GM23338 (cell line): ENCODE data around the gene CYB5R4. TPM values are rescaled to one million over a fixed set of nuclear protein-coding genes. Genes with fewer than 3 reads are reported as not detected.

Experiments used
- ATAC-seq: fragments of 200-7000 bp; cut with Tn5 transposase; 3 replicates; pipeline ENCODE4 v1.9.1; 2020
- DNase-seq: peaks from one replicate; pipeline ENCODE4 v3.0.0-alpha.2; 2015; ENCODE audit warnings: low spot score
- H2AFZ ChIP-seq: fragments of 200-600 bp; sonication (generic); 2 replicates; pipeline ENCODE4 v1.8.0; 2016; ENCODE audit warnings: antibody characterized with exemption, mild to moderate bottlenecking, moderate library complexity
- H3F3A ChIP-seq: fragments of 200-600 bp; sonication (generic); replicated peaks from 2 replicates; pipeline ENCODE4 v1.8.0; 2017; ENCODE audit warnings: antibody characterized with exemption, mixed run types, low read depth
- H3K27ac ChIP-seq: fragments of 200-600 bp; sonication (generic); 2 replicates; pipeline ENCODE4 v1.6.1; 2016; ENCODE audit warnings: low read depth
- H3K27me3 ChIP-seq: fragments of 200-600 bp; sonication (generic); 2 replicates; pipeline ENCODE4 v1.8.0; 2016; ENCODE audit warnings: mild to moderate bottlenecking, mixed run types, moderate library complexity; ENCODE audit not compliant: insufficient read depth
- H3K36me3 ChIP-seq: fragments of 200-600 bp; sonication (generic); 2 replicates; pipeline ENCODE4 v1.8.0; 2016; ENCODE audit warnings: mild to moderate bottlenecking; ENCODE audit not compliant: insufficient read depth
- H3K4me1 ChIP-seq: fragments of 200-600 bp; sonication (generic); 2 replicates; pipeline ENCODE4 v1.8.0; 2016; ENCODE audit warnings: mild to moderate bottlenecking, moderate library complexity; ENCODE audit not compliant: insufficient read depth
- H3K4me2 ChIP-seq: fragments of 200-600 bp; sonication (generic); 2 replicates; pipeline ENCODE4 v1.7.1; 2017; ENCODE audit warnings: mixed run types
- H3K4me3 ChIP-seq: fragments of 200-600 bp; sonication (generic); 2 replicates; pipeline ENCODE4 v1.6.1; 2016; ENCODE audit warnings: mixed run types
- H3K79me2 ChIP-seq: fragments of 200-600 bp; sonication (generic); replicated peaks from 2 replicates; pipeline ENCODE4 v1.8.0; 2017; ENCODE audit warnings: mild to moderate bottlenecking; ENCODE audit not compliant: insufficient read depth
- H3K9me2 ChIP-seq: fragments of 200-600 bp; sonication (generic); 2 replicates; pipeline ENCODE4 v1.8.0; 2017; ENCODE audit not compliant: insufficient read depth
- H4K20me1 ChIP-seq: fragments of 200-600 bp; sonication (generic); replicated peaks from 2 replicates; pipeline ENCODE4 v1.8.0; 2017; ENCODE audit warnings: mild to moderate bottlenecking; ENCODE audit not compliant: insufficient read depth
- H3K27ac Mint-ChIP-seq: 2 replicates; pipeline ENCODE4 v1.8.0; 2020; ENCODE audit warnings: inconsistent platforms, mild to moderate bottlenecking, moderate library complexity, mixed read lengths
- H3K27me3 Mint-ChIP-seq: 3 replicates; pipeline ENCODE4 v1.8.0; 2022; ENCODE audit warnings: low read depth, mild to moderate bottlenecking, moderate library complexity, mixed read lengths, inconsistent platforms; ENCODE audit not compliant: insufficient read depth, poor library complexity
- H3K36me3 Mint-ChIP-seq: 3 replicates; pipeline ENCODE4 v1.8.0; 2021; ENCODE audit warnings: low read depth, mild to moderate bottlenecking, inconsistent platforms, moderate library complexity, mixed read lengths
- H3K4me1 Mint-ChIP-seq: 3 replicates; pipeline ENCODE4 v1.8.0; 2020; ENCODE audit warnings: mild to moderate bottlenecking, inconsistent platforms, mixed read lengths
- H3K4me3 Mint-ChIP-seq: 3 replicates; pipeline ENCODE4 v1.8.0; 2021; ENCODE audit warnings: moderate library complexity, mild to moderate bottlenecking, inconsistent platforms, mixed read lengths
- H3K9me3 Mint-ChIP-seq: 3 replicates; pipeline ENCODE4 v1.8.0; 2020; ENCODE audit warnings: moderate library complexity, mild to moderate bottlenecking, inconsistent platforms, mixed read lengths
- CREB1 ChIP-seq: fragments of 250-450 bp; sonication (Bioruptor Pico); IDR thresholded peaks from 2 replicates; pipeline ENCODE4 v1.5.0; 2020; ENCODE audit warnings: low read depth, mild to moderate bottlenecking, moderate library complexity
- EZH2 ChIP-seq: fragments of 200-600 bp; sonication (generic); IDR thresholded peaks from one replicate; pipeline ENCODE4 v1.8.0; 2017; ENCODE audit warnings: antibody characterized with exemption, mild to moderate bottlenecking, low read depth; ENCODE audit not compliant: unreplicated experiment
- EZH2phosphoT487 ChIP-seq: fragments of 200-600 bp; sonication (generic); IDR thresholded peaks from one replicate; pipeline ENCODE4 v1.8.1; 2018; ENCODE audit warnings: antibody characterized with exemption; ENCODE audit not compliant: unreplicated experiment
- JUNB ChIP-seq: IDR thresholded peaks from one replicate; pipeline ENCODE4 v1.6.1; 2016; ENCODE audit warnings: antibody characterized with exemption; ENCODE audit not compliant: unreplicated experiment
- NANOG ChIP-seq: IDR thresholded peaks from 2 replicates; pipeline ENCODE4 v1.6.1; 2016; ENCODE audit warnings: antibody characterized with exemption, borderline replicate concordance
- POLR2AphosphoS5 ChIP-seq: IDR thresholded peaks from 2 replicates; pipeline ENCODE4 v1.6.1; 2016; ENCODE audit warnings: antibody characterized with exemption, low read depth
- ZNF114 ChIP-seq: fragments of 250-450 bp; sonication (Bioruptor Pico); IDR thresholded peaks from 2 replicates; pipeline ENCODE4 v1.5.0; 2020; ENCODE audit warnings: mild to moderate bottlenecking, moderate library complexity
- ZNF331 ChIP-seq: fragments of 250-450 bp; sonication (Bioruptor Pico); IDR thresholded peaks from 2 replicates; pipeline ENCODE4 v1.5.0; 2020; ENCODE audit warnings: low read depth, mild to moderate bottlenecking, moderate library complexity
- polyA plus RNA-seq: library from polyadenylated mRNA; unstranded; fragments of >200 nt; fragmentation: Nextera tagmentation; extraction: Ambion mirVana; gene quantifications from 2 replicates; pipeline ENCODE4 v1.2.1, GENCODE V29; 2016
- total RNA-seq: library from RNA; depleted of rRNA; stranded (reverse); fragments of >200 nt; shearing (Covaris generic); gene quantifications from 2 replicates; pipeline ENCODE4 v1.2.3, GENCODE V29; 2014
- TF ChIP-seq, protein P1 (sequence below), 2 experiments: fragments of 200-600 bp in 1 of 2; sonication (generic) in 1 of 2; conservative IDR thresholded peaks; 2 replicates each; pipeline versions ENCODE4 v1.5.1 to v1.6.1; 2016 to 2017; ENCODE audit warnings: antibody characterized with exemption in 2 of 2, low read depth in 2 of 2, mild to moderate bottlenecking in 2 of 2, moderate library complexity in 1 of 2
- TF ChIP-seq, protein P2 (sequence below): IDR thresholded peaks from 2 replicates; pipeline ENCODE4 v1.6.1; 2016; ENCODE audit warnings: antibody characterized with exemption
- TF ChIP-seq, protein P3 (sequence below): IDR thresholded peaks from one replicate; pipeline ENCODE4 v1.6.1; 2018; ENCODE audit warnings: antibody characterized with exemption; ENCODE audit not compliant: unreplicated experiment

The CYB5R4 gene
- total and polyA plus RNA-seq, 2 experiments from 2014 or later: 8.9 to 17.2 TPM

DNA sequence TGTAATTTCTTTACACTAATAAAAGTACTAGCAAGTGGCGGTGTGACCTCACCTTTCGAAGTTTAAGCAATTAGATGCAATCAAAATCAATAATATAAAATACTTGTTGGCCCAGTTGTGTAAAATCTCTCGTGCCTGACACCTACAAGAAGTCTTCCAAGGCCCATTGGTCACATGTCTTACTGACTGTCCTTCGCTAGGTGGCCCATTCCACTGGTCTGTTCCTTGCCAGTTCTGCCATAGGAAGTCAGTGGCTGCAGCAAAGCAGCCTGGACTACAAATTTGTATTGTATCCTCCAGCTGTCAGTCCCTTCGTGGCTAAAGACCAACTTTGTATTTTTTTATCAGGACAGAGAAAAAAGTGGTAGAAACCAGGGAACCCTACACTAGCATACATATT is 61.8 kb downstream of the CYB5R4 start:
- Histone ChIP-seq H3K4me3 (no peak overlapping the region), H3K36me3 (no peaks in the 10 kb centered on the region), H3K4me2 (no peak overlapping the region), H3K4me1 (no peaks in the 10 kb centered on the region), H3F3A (no peaks in the 10 kb centered on the region), H3K9me2 (no peaks in the 10 kb centered on the region), H3K27me3 (no peaks in the 10 kb centered on the region), H3K79me2 (no peaks in the 10 kb centered on the region), H2AFZ (no peak overlapping the region), H3K27ac (no peak overlapping the region), H4K20me1 (no peaks in the 10 kb centered on the region)
- no peak overlapping the region for H3K4me3 Mint-ChIP-seq
- H3K27me3 Mint-ChIP-seq: no peaks in the 10 kb centered on the region
- TF ChIP-seq ZNF331: no peak
- TF ChIP-seq JUNB: no peak
- TF ChIP-seq CREB1 (CRISPR knock-in tag): no peak
- no peak for TF ChIP-seq EZH2
- no peak for TF ChIP-seq ZNF114 (CRISPR knock-in tag)
- TF ChIP-seq POLR2AphosphoS5: no peak
- TF ChIP-seq, protein P1, sequence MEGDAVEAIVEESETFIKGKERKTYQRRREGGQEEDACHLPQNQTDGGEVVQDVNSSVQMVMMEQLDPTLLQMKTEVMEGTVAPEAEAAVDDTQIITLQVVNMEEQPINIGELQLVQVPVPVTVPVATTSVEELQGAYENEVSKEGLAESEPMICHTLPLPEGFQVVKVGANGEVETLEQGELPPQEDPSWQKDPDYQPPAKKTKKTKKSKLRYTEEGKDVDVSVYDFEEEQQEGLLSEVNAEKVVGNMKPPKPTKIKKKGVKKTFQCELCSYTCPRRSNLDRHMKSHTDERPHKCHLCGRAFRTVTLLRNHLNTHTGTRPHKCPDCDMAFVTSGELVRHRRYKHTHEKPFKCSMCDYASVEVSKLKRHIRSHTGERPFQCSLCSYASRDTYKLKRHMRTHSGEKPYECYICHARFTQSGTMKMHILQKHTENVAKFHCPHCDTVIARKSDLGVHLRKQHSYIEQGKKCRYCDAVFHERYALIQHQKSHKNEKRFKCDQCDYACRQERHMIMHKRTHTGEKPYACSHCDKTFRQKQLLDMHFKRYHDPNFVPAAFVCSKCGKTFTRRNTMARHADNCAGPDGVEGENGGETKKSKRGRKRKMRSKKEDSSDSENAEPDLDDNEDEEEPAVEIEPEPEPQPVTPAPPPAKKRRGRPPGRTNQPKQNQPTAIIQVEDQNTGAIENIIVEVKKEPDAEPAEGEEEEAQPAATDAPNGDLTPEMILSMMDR (conservative IDR thresholded peaks at IDR 0.05; ENCODE audit: low read depth in 2 of 2): peak; percentile 28 to 53; a peak in 3 of 4 replicates
- TF ChIP-seq, protein P2, sequence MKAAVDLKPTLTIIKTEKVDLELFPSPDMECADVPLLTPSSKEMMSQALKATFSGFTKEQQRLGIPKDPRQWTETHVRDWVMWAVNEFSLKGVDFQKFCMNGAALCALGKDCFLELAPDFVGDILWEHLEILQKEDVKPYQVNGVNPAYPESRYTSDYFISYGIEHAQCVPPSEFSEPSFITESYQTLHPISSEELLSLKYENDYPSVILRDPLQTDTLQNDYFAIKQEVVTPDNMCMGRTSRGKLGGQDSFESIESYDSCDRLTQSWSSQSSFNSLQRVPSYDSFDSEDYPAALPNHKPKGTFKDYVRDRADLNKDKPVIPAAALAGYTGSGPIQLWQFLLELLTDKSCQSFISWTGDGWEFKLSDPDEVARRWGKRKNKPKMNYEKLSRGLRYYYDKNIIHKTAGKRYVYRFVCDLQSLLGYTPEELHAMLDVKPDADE: no peak
- peaks cover 5% of the 10 kb centered on the region; the same call in 2 of the 3 replicates for H3K36me3 Mint-ChIP-seq
- ATAC-seq (peak; percentile 64), DNase-seq (peak; percentile 52)
- H3K4me1 Mint-ChIP-seq: no peaks in the 10 kb centered on the region
- H3K9me3 Mint-ChIP-seq: no peaks in the 10 kb centered on the region
- H3K27ac Mint-ChIP-seq: no peak overlapping the region

DNA sequence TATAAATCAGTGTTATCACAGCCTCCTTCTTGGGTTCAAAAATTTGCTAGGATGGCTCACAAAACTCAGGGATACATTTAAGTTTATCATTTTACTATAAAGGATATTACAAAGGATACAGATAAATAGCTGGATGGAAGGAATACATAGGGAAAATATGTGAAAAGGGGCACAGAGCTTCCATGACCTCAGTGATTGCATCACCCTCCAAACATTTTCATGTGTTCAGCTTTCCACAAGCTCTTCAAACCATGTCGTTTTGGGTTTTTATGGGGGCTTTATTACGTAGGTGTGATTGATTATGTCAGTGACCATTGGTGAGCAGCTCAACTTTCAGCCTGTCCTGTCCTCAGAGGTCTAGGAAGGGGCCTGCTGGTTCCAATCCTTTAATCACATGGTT is 68.0 kb downstream of the CYB5R4 start:
- Histone ChIP-seq H3F3A (no peaks in the 10 kb centered on the region), H3K4me1 (no peaks in the 10 kb centered on the region), H3K27ac (no peak overlapping the region), H4K20me1 (no peaks in the 10 kb centered on the region), H3K4me3 (no peak overlapping the region), H3K27me3 (no peaks in the 10 kb centered on the region), H3K9me2 (no peaks in the 10 kb centered on the region), H2AFZ (no peak overlapping the region), H3K4me2 (no peak overlapping the region), H3K79me2 (no peaks in the 10 kb centered on the region), H3K36me3 (no peaks in the 10 kb centered on the region)
- Mint-ChIP-seq H3K36me3 (peaks cover 5% of the 10 kb centered on the region; the same call in 2 of the 3 replicates), H3K4me1 (no peaks in the 10 kb centered on the region), H3K27ac (peak overlapping the region; percentile 47; the same call in 1 of the 2 replicates), H3K9me3 (no peaks in the 10 kb centered on the region), H3K27me3 (peaks cover 4% of the 10 kb centered on the region), H3K4me3 (no peak overlapping the region)
- ATAC-seq (no peak), DNase-seq (no peak)
- no peak for TF ChIP-seq ZNF114 (CRISPR knock-in tag)
- no peak for TF ChIP-seq ZNF331
- no peak for TF ChIP-seq CREB1 (CRISPR knock-in tag)
- TF ChIP-seq EZH2phosphoT487: no peak
- no peak for TF ChIP-seq POLR2AphosphoS5
- no peak for TF ChIP-seq NANOG
- TF ChIP-seq, protein P3, sequence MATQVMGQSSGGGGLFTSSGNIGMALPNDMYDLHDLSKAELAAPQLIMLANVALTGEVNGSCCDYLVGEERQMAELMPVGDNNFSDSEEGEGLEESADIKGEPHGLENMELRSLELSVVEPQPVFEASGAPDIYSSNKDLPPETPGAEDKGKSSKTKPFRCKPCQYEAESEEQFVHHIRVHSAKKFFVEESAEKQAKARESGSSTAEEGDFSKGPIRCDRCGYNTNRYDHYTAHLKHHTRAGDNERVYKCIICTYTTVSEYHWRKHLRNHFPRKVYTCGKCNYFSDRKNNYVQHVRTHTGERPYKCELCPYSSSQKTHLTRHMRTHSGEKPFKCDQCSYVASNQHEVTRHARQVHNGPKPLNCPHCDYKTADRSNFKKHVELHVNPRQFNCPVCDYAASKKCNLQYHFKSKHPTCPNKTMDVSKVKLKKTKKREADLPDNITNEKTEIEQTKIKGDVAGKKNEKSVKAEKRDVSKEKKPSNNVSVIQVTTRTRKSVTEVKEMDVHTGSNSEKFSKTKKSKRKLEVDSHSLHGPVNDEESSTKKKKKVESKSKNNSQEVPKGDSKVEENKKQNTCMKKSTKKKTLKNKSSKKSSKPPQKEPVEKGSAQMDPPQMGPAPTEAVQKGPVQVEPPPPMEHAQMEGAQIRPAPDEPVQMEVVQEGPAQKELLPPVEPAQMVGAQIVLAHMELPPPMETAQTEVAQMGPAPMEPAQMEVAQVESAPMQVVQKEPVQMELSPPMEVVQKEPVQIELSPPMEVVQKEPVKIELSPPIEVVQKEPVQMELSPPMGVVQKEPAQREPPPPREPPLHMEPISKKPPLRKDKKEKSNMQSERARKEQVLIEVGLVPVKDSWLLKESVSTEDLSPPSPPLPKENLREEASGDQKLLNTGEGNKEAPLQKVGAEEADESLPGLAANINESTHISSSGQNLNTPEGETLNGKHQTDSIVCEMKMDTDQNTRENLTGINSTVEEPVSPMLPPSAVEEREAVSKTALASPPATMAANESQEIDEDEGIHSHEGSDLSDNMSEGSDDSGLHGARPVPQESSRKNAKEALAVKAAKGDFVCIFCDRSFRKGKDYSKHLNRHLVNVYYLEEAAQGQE: no peak
- TF ChIP-seq, protein P1 (conservative IDR thresholded peaks at IDR 0.05; ENCODE audit: low read depth in 2 of 2): no peak
- no peak for TF ChIP-seq EZH2
- TF ChIP-seq, protein P2: no peak
